GM12892 (cell line): ENCODE measurements around the gene LIMS2.

Experiments used
- POLR2A ChIP-seq: IDR thresholded peaks from 2 replicates; pipeline ENCODE4 v1.6.1; 2011; ENCODE audit warnings: low read depth, low read length, control low read depth
- POLR2AphosphoS5 ChIP-seq: IDR thresholded peaks from 2 replicates; pipeline ENCODE4 v1.6.1; 2011; ENCODE audit warnings: low read depth, low read length, control low read depth

GRCh38 chr2:127669056-127669455 is 6.3 kb downstream of the LIMS2 start:
- TF ChIP-seq POLR2AphosphoS5: no peak
- TF ChIP-seq POLR2A: no peak
